A673 (cell line): ENCODE data around the gene DCLK2. TPM values are rescaled to one million over a fixed set of nuclear protein-coding genes. Genes with fewer than 3 reads are reported as not detected.
A peak's percentile ranks its signal among the peaks of the same experiment; 100 is the strongest.

ENCODE experiments used
- BruUV-seq: library from RNA; stranded (reverse); fragments of 400-500 nt; replicated peaks from 2 replicates; lab custom pipeline; 2021; lab: Mats Ljungman, UMichigan
- CTCF ChIA-PET: fragments of 300-600 bp; sonication (Branson Sonifier 250); formaldehyde crosslinking; loops from one replicate; lab custom pipeline; 2022; ENCODE audit warnings: antibody characterized with exemption; lab: Charles Lee
- POLR2A ChIA-PET: fragments of 300-600 bp; sonication (Branson Sonifier 250); formaldehyde crosslinking; loops from one replicate; lab custom pipeline; 2022; ENCODE audit warnings: antibody characterized with exemption; ENCODE audit not compliant: low non-redundant PET; lab: Charles Lee
- DNase-seq: peaks from one replicate; pipeline ENCODE4 v3.0.0-alpha.2; 2015; ENCODE audit warnings: low spot score
- H3K27ac ChIP-seq: fragments of 200-600 bp; sonication (generic); 2 replicates; pipeline ENCODE4 v1.5.1; 2016; ENCODE audit warnings: mixed run types, low read depth, mild to moderate bottlenecking, mixed read lengths, antibody characterized with exemption, low read length; ENCODE audit not compliant: poor library complexity, severe bottlenecking
- H3K27me3 ChIP-seq: fragments of 200-600 bp; sonication (generic); replicated peaks from 2 replicates; pipeline ENCODE4 v1.6.1; 2017; ENCODE audit warnings: mixed run types, low read depth, mild to moderate bottlenecking, mixed read lengths, antibody characterized with exemption, low read length; ENCODE audit not compliant: insufficient read depth, poor library complexity
- H3K36me3 ChIP-seq: fragments of 200-600 bp; sonication (generic); 2 replicates; pipeline ENCODE4 v1.6.1; 2016; ENCODE audit warnings: mixed run types, mild to moderate bottlenecking, mixed read lengths, antibody characterized with exemption, low read length; ENCODE audit not compliant: insufficient read depth, poor library complexity, severe bottlenecking
- H3K4me1 ChIP-seq: fragments of 200-600 bp; sonication (generic); 2 replicates; pipeline ENCODE4 v1.6.1; 2017; ENCODE audit warnings: mixed run types, mild to moderate bottlenecking, mixed read lengths, antibody characterized with exemption, low read length; ENCODE audit not compliant: insufficient read depth, poor library complexity, severe bottlenecking
- H3K4me3 ChIP-seq: fragments of 200-600 bp; sonication (generic); 2 replicates; pipeline ENCODE4 v1.5.1; 2016; ENCODE audit warnings: low read depth, mixed run types, mild to moderate bottlenecking, mixed read lengths, low read length; ENCODE audit not compliant: poor library complexity, severe bottlenecking
- H3K9me3 ChIP-seq: fragments of 200-600 bp; sonication (generic); 2 replicates; pipeline ENCODE4 v1.6.1; 2016; ENCODE audit warnings: mixed run types, low read depth, mild to moderate bottlenecking, mixed read lengths, antibody characterized with exemption, low read length; ENCODE audit not compliant: poor library complexity, severe bottlenecking
- EZH2 ChIP-seq: fragments of 200-600 bp; sonication (generic); IDR thresholded peaks from 2 replicates; pipeline ENCODE4 v1.6.1; 2017; ENCODE audit warnings: borderline replicate concordance, low read depth, mild to moderate bottlenecking, mixed read lengths, antibody characterized with exemption, low read length; ENCODE audit not compliant: poor library complexity, severe bottlenecking
- intact Hi-C: fragments of 100-400 bp; cut with micrococcal nuclease; formaldehyde crosslinking; loops from one replicate; pipeline ENCODE4 v1.10.0; 2022; ENCODE audit not compliant: unreplicated experiment
- total RNA-seq: library from RNA; stranded (reverse); gene quantifications from 2 replicates; pipeline ENCODE4 v1.2.3, GENCODE V29; 2021
- TF ChIP-seq, protein P1 (sequence below): fragments of 300-800, 200-600 bp; sonication (generic); conservative IDR thresholded peaks from 2 replicates; pipeline ENCODE4 v1.5.1; 2017; ENCODE audit warnings: low read depth, mild to moderate bottlenecking, antibody characterized with exemption, low read length, moderate library complexity, mixed read lengths

The DCLK2 gene
- total RNA-seq, 1 experiment from 2014 or later: 4.9 TPM

DNA sequence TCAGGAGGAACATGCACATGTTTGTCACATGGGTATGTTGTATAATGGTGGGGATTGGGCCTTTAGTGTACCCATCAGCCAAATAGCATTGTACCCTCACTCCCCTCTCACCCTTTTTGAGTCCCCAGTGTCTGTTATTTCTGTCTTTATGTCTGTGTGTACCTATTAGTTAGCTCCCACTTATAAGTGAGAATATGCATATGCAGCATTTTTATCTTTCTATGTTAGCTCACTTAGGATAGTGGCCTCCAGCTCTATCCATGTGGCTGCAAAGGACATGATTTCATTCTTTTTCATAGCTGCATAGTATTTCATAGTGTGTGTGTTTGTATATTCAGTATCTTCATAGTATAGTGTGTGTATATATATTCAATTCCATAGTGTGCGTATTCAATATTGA is 64.6 kb downstream of the DCLK2 start:
- Histone ChIP-seq H3K4me1 (peaks cover 24% of the 10 kb centered on the region), H3K9me3 (peaks cover 8% of the 10 kb centered on the region), H3K36me3 (no peaks in the 10 kb centered on the region), H3K27me3 (no peaks in the 10 kb centered on the region), H3K4me3 (no peak overlapping the region), H3K27ac (no peak overlapping the region)
- no peak for TF ChIP-seq EZH2
- TF ChIP-seq, protein P1, sequence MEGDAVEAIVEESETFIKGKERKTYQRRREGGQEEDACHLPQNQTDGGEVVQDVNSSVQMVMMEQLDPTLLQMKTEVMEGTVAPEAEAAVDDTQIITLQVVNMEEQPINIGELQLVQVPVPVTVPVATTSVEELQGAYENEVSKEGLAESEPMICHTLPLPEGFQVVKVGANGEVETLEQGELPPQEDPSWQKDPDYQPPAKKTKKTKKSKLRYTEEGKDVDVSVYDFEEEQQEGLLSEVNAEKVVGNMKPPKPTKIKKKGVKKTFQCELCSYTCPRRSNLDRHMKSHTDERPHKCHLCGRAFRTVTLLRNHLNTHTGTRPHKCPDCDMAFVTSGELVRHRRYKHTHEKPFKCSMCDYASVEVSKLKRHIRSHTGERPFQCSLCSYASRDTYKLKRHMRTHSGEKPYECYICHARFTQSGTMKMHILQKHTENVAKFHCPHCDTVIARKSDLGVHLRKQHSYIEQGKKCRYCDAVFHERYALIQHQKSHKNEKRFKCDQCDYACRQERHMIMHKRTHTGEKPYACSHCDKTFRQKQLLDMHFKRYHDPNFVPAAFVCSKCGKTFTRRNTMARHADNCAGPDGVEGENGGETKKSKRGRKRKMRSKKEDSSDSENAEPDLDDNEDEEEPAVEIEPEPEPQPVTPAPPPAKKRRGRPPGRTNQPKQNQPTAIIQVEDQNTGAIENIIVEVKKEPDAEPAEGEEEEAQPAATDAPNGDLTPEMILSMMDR: no peak
- ChIA-PET POLR2A (no interaction called here), CTCF (no interaction called here)
- no TSS peak for BruUV-seq
- intact Hi-C loops: no loop called here
- no peak for DNase-seq

DNA sequence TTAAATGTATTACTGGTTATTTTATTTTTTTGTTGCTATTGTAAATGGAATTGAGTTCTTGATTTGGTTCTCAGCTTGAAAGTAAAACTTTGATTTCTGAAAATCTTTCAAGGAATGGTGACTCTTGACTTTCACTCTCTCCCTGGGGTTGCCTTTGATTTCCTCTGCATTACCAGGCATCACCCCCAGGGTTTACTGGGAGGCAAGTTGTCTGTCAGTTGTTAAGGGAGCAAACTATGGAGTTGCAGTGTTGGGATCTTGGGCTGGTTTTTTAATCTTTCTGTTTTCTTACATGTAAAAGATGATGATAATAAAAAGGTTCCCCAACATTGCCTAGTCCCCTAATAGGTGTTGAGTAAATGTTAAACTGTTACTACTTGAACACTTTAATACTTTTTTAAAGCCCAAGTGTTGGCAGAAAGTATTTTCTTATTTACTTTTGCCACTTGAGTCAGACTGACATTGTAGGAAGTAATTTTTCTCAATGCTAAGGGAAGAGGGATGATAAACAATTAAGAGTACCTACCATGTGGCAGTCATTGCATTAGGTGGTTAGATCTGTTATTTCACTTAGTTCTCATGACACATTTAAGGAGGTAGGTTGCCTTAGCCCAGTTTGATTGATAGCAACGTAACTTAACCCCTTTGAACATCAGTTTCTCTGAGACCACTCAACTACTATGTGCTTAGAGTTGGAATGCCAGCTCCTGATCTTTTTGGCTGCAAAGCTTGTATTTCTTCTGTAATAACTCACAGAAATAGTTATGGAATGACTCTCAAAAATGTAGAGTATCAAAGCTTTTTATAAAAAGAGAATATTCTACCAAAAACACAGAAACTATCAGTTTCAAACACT is 67.1 kb downstream of the DCLK2 start:
- no peak for DNase-seq
- peaks cover 8% of the 10 kb centered on the region for H3K9me3 ChIP-seq
- H3K4me1 ChIP-seq: peaks cover 20% of the 10 kb centered on the region
- intact Hi-C loops: no loop called here
- H3K36me3 ChIP-seq: no peaks in the 10 kb centered on the region
- no TSS peak for BruUV-seq
- H3K4me3 ChIP-seq: no peak overlapping the region
- POLR2A ChIA-PET: no interaction called here
- H3K27me3 ChIP-seq: no peaks in the 10 kb centered on the region
- CTCF ChIA-PET: no interaction called here
- no peak overlapping the region for H3K27ac ChIP-seq
- TF ChIP-seq, protein P1: 0 out of 2 replicates have a peak, but pooled peaks have one; percentile 10
- TF ChIP-seq EZH2: no peak

DNA sequence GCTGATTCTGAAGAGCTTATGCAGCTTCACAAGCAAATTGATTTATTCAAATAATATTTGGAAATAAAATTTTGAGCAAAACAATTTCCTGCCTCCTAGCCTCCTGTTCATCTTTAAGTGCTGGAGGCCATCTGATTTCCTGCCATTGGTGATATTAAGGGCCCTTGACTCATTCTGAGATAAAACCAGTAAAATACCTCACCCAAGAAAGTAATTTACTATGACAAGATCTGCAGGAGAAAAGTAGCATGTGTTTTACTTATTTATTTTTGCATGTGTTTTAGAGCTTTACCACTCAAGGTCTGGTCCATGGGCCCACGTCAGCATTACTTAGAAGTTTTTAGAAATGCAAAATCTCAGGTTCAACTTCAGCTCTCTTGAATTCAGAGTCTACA is 67.7 kb downstream of the DCLK2 start:
- CTCF ChIA-PET: no interaction called here
- H3K4me3 ChIP-seq: no peak overlapping the region
- TF ChIP-seq, protein P1: no peak
- TF ChIP-seq EZH2: no peak
- POLR2A ChIA-PET: no interaction called here
- H3K9me3 ChIP-seq: peaks cover 8% of the 10 kb centered on the region
- intact Hi-C loops: no loop called here
- H3K36me3 ChIP-seq: no peaks in the 10 kb centered on the region
- H3K27ac ChIP-seq: no peak overlapping the region
- H3K4me1 ChIP-seq: peaks cover 15% of the 10 kb centered on the region
- DNase-seq: no peak
- BruUV-seq: no TSS peak
- no peaks in the 10 kb centered on the region for H3K27me3 ChIP-seq
